Measurements from ENCODE around the gene TMEM213.

DNA sequence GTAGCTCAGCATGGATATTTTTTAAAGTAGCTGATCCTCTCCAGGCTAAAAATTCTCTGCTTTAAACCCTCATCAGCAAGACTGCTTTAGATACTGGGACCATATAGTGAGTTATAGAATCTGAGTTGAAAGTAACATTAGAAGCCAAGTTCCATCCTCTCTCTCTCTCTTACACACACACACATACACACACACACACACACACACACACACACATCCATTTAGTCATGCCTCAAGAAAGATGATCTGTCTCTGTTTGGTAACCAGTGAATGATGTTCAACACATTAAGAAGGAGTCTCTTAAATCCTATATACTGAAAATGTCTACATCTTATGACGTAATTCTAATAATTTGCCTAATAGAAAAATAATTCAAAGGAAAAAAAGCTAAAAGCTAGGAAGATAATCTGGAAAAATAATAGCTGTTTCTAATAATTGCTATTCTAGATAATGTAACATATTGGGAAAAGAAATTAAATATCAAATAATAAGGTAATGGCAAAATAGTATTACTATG is 17.1 kb downstream of the TMEM213 start:
- TF ChIP-seq, protein P1, sequence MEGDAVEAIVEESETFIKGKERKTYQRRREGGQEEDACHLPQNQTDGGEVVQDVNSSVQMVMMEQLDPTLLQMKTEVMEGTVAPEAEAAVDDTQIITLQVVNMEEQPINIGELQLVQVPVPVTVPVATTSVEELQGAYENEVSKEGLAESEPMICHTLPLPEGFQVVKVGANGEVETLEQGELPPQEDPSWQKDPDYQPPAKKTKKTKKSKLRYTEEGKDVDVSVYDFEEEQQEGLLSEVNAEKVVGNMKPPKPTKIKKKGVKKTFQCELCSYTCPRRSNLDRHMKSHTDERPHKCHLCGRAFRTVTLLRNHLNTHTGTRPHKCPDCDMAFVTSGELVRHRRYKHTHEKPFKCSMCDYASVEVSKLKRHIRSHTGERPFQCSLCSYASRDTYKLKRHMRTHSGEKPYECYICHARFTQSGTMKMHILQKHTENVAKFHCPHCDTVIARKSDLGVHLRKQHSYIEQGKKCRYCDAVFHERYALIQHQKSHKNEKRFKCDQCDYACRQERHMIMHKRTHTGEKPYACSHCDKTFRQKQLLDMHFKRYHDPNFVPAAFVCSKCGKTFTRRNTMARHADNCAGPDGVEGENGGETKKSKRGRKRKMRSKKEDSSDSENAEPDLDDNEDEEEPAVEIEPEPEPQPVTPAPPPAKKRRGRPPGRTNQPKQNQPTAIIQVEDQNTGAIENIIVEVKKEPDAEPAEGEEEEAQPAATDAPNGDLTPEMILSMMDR (IDR thresholded peaks at IDR 0.05; ENCODE audit: borderline replicate concordance, extremely low read depth, low read length, poor library complexity, severe bottlenecking) = no peak
- no peak for TF ChIP-seq EZH2 (IDR thresholded peaks at IDR 0.05; ENCODE audit: borderline replicate concordance, low read depth, low read length, severe bottlenecking)

Data from DND-41 (cell line).